ENCODE data around the gene GSK3B.

The GSK3B gene

DNA sequence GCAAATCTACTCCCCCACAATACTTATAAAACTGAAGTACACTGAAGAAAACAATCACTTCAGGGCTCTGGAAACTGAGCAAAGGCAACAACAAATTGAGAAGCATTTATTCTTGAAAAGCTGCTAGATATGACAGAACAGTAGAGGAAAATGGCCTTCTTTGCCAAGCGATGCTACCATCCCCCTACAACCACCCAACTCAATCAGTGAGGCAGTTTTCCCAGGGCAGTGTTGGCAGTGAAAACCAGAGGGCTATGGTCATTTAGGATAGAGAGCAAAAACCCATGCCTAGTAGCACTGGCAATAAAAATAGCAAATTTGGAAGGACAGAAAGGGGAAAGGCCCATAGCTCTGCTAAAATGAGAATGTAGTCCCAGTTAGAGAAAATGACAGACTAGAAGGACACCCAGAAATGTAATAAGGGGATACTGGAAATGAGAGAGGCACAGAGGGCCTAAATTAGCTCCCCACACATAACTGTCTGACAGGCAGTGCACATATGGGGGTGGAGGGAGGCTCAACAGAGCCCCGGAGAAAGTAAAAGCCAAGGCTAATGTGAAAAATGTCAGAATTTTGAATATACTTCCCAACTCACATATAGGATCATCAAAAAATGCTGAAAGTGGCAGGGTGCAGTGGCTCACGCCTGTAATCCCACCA, 143.5 kb downstream of the GSK3B start:
- DNase-seq (ENCODE audit: low read depth): no peak
- TF ChIP-seq, protein P1, sequence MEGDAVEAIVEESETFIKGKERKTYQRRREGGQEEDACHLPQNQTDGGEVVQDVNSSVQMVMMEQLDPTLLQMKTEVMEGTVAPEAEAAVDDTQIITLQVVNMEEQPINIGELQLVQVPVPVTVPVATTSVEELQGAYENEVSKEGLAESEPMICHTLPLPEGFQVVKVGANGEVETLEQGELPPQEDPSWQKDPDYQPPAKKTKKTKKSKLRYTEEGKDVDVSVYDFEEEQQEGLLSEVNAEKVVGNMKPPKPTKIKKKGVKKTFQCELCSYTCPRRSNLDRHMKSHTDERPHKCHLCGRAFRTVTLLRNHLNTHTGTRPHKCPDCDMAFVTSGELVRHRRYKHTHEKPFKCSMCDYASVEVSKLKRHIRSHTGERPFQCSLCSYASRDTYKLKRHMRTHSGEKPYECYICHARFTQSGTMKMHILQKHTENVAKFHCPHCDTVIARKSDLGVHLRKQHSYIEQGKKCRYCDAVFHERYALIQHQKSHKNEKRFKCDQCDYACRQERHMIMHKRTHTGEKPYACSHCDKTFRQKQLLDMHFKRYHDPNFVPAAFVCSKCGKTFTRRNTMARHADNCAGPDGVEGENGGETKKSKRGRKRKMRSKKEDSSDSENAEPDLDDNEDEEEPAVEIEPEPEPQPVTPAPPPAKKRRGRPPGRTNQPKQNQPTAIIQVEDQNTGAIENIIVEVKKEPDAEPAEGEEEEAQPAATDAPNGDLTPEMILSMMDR (IDR thresholded peaks at IDR 0.05; ENCODE audit: low read length, missing control alignments): no peak
- H3K4me3 ChIP-seq (replicated peaks; ENCODE audit: low read depth, low read length): no peak overlapping the region

DNA sequence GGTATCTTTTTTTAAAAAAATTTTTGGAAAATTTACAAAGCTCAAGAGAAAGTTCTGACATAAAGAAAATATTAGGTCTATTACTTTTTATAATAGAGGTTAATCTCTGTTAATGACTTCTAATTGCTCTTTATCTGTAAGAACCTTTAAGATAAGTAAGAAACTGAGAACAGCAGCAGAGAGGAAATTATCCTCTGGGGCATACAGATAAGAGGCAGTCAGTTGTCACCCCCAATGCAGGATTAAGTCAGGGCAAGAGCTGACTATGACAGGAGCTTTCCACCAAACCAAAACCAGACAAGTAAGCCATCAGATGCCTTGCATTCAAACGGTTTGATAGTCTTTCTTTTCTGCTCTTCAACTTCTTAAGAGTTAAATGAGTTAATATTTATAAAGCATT, 149.0 kb downstream of the GSK3B start:
- H3K4me3 ChIP-seq (replicated peaks; ENCODE audit: low read depth, low read length): no peak overlapping the region
- TF ChIP-seq, protein P1 (IDR thresholded peaks at IDR 0.05; ENCODE audit: low read length, missing control alignments): no peak
- DNase-seq (ENCODE audit: low read depth): no peak

DNA sequence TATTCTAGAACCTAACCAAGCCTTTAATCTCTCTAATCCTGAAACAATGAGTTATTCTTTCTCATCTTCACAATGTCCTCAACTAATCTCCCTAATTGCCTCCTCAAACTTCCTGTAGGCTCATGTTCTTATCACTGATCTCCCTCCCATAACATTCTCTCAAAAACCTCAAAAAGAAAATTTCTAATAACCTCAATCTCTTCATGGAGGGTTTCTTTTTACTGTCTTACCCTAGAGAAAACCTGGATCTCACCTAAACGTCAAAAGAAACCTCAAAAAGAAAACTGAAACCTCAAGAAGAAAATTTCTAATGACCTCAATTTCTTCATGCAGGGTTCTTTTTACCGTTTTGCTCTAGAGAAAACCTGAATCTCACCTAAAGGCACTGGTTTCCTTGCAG, 150.2 kb downstream of the GSK3B start:
- no peak overlapping the region for H3K4me3 ChIP-seq (replicated peaks; ENCODE audit: low read depth, low read length)
- TF ChIP-seq, protein P1 (IDR thresholded peaks at IDR 0.05; ENCODE audit: low read length, missing control alignments): no peak
- DNase-seq (ENCODE audit: low read depth): no peak

DNA sequence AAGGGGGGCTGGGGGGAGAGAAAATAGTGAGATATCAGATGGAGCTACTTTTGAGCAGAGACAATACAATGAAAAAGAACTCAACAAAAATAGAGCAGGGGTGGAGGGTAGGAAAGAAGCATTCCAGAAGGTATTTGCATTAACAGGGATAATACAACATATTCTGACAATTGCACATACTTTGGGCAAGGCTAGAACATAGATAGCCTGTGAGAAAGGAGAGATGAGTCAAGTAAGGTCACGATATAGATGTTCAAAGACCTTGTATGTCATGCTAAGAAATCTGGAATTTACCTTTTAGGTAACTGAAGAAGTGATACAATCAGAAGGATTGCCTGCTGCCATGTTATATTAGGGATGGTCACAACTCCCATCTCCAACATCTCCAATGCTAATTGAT, 155.2 kb downstream of the GSK3B start:
- H3K4me3 ChIP-seq (replicated peaks; ENCODE audit: low read depth, low read length): no peak overlapping the region
- TF ChIP-seq, protein P1 (IDR thresholded peaks at IDR 0.05; ENCODE audit: low read length, missing control alignments): no peak
- DNase-seq (ENCODE audit: low read depth): no peak

DNA sequence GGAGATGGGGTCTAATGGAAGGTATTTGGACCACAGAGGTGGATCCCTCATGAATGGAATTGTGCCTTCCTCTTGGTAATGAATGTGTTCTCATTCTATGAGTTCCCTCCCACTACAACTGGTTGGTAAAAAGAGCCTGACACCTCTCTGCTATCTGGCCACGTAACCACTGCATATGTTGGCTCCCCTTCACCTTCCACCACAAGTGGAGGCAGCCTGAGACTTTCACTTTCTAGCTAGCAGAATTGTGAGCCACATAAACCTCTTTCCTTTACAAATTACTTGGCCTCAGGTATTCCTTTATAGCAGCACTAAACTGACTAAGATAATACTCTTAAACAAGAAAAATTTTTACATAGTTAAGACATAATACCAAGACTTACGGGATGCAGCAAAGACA, 157.0 kb downstream of the GSK3B start:
- TF ChIP-seq, protein P1 (IDR thresholded peaks at IDR 0.05; ENCODE audit: low read length, missing control alignments): no peak
- H3K4me3 ChIP-seq (replicated peaks; ENCODE audit: low read depth, low read length): no peak overlapping the region
- no peak for DNase-seq (ENCODE audit: low read depth)

DNA sequence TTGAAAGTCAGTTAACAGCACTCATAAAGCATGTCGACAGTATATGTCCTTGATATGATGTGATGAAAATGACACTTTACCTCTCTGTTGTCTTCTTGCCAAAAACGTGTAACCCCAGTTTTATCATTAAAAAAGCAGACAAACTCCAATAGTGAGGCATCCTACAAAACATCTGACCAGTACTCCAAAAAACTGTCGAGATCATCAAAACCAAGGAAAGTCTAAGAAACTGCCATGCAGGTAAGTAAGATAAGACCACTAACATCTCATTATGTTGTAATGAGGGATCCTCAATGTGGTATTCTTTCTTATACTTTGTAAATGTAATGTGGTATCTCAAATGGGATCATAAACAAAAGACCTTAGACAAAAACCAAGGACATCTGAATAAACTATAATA, 160.0 kb downstream of the GSK3B start:
- no peak for DNase-seq (ENCODE audit: low read depth)
- no peak overlapping the region for H3K4me3 ChIP-seq (replicated peaks; ENCODE audit: low read depth, low read length)
- TF ChIP-seq, protein P1 (IDR thresholded peaks at IDR 0.05; ENCODE audit: low read length, missing control alignments): no peak

DNA sequence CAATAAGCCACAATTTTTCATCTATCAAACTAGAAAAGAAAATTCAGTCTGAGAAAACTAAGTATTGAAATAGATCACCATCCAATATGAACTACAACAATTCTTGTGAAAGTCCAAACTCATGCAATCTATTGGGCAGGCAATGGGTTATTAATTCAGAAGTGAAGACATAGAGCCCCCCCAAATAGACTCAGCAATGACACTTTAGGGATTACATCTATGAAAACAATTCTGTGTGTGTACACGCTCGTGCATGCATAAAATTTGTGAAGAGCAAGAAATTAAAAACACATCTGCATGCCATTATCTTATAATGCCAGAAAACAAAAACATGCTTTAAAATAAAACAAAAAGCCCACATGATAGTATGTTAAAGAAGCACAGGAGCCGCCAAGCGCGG, 161.0 kb downstream of the GSK3B start:
- no peak for DNase-seq (ENCODE audit: low read depth)
- H3K4me3 ChIP-seq (replicated peaks; ENCODE audit: low read depth, low read length): no peak overlapping the region
- TF ChIP-seq, protein P1 (IDR thresholded peaks at IDR 0.05; ENCODE audit: low read length, missing control alignments): no peak
